Choroid plexus epithelial cell (primary cell): Measurements from ENCODE around the gene SLC7A6OS.

Source experiments
- DNase-seq: peaks from one replicate; pipeline ENCODE4 v3.0.0-alpha.2; 2010; ENCODE audit warnings: low read depth
- H3K4me3 ChIP-seq: 2 replicates; pipeline ENCODE4 v1.5.1; 2011; ENCODE audit warnings: low read depth, mild to moderate bottlenecking, control low read depth, low read length, moderate library complexity
- CTCF ChIP-seq: conservative IDR thresholded peaks from 2 replicates; pipeline ENCODE4 v1.5.1; 2011; ENCODE audit warnings: low read depth, mild to moderate bottlenecking, control low read depth, inconsistent platforms, low read length, moderate library complexity

The SLC7A6OS gene

GRCh38 chr16:68356249-68356918, 45.6 kb upstream of the SLC7A6OS start:
- DNase-seq: peak; percentile 58
- TF ChIP-seq CTCF: peak; percentile 10
- H3K4me3 ChIP-seq: no peak overlapping the region

- H3K4me3 ChIP-seq: no peak overlapping the region
- DNase-seq: no peak
- TF ChIP-seq CTCF: peak; percentile 30
Observed at GRCh38 chr16:68355447-68356248, 44.9 kb upstream of the SLC7A6OS start.

GRCh38 chr16:68354816-68355215, 44.1 kb upstream of the SLC7A6OS start:
- no peak for DNase-seq
- TF ChIP-seq CTCF: no peak

GRCh38 chr16:68353366-68353765, 42.6 kb upstream of the SLC7A6OS start:
- H3K4me3 ChIP-seq: no peak overlapping the region
- no peak for DNase-seq
- no peak for TF ChIP-seq CTCF

More at GRCh38 chr16:68354816-68355215, 44.1 kb upstream of the SLC7A6OS start:
- no peak overlapping the region for H3K4me3 ChIP-seq

- no peak for TF ChIP-seq CTCF
- H3K4me3 ChIP-seq: no peak overlapping the region
- no peak for DNase-seq
Observed at GRCh38 chr16:68351991-68352431, 41.3 kb upstream of the SLC7A6OS start.

GRCh38 chr16:68351463-68351862, 40.7 kb upstream of the SLC7A6OS start:
- TF ChIP-seq CTCF: no peak
- no peak for DNase-seq
- no peak overlapping the region for H3K4me3 ChIP-seq
